Measurements from ENCODE around the gene GHRL. TPM values are rescaled to one million over a fixed set of nuclear protein-coding genes. Genes with fewer than 3 reads are reported as not detected.

GHRL gene
- total RNA-seq, 4 donors from 2014 or later = 0.55 to 8.2 TPM; not detected in 2

DNA sequence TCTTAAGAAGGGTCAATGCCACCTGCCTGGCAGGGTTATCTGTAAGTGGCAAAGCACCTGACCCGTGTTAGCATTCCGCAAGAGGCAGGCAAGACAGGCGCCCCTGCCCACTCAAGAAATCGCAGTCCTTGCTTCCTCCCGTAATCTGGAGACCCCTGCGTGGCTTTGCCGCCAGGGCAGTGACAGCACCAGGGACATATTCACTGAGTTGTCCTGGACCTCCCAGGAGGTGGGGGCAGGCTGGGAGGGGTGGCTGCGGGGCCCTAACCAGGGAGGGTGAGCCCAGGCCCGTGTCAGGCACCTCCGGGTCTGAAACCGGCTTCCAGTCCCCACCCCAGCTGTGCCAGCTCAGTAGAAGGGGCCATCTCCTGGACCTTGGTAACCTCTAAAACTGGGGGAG is 44.0 kb upstream of the GHRL start:
- Histone ChIP-seq H3K4me3 (no peak overlapping the region), H3K27me3 (no peaks in the 10 kb centered on the region), H3K27ac (no peak overlapping the region), H3K36me3 (no peaks in the 10 kb centered on the region), H3K4me1 (no peaks in the 10 kb centered on the region), H3K9me3 (no peaks in the 10 kb centered on the region)
- in situ Hi-C loops (cut with MboI; ENCODE audit: low pct_ligation_motif_present in 1 of 4, low pct_unique_long_range_greater_than_20kb in 1 of 4, low sequenced_read_pairs in 3 of 4) (loop anchor here in 1 of 4 donors (25.0 kb wide), 1 partner anchor 401 kb away; no protein-coding TSS in a partner anchor), intact Hi-C loops (cut with DNase I; ENCODE audit: low total_unique reads) (no loop called here)
- TF ChIP-seq, protein P1, sequence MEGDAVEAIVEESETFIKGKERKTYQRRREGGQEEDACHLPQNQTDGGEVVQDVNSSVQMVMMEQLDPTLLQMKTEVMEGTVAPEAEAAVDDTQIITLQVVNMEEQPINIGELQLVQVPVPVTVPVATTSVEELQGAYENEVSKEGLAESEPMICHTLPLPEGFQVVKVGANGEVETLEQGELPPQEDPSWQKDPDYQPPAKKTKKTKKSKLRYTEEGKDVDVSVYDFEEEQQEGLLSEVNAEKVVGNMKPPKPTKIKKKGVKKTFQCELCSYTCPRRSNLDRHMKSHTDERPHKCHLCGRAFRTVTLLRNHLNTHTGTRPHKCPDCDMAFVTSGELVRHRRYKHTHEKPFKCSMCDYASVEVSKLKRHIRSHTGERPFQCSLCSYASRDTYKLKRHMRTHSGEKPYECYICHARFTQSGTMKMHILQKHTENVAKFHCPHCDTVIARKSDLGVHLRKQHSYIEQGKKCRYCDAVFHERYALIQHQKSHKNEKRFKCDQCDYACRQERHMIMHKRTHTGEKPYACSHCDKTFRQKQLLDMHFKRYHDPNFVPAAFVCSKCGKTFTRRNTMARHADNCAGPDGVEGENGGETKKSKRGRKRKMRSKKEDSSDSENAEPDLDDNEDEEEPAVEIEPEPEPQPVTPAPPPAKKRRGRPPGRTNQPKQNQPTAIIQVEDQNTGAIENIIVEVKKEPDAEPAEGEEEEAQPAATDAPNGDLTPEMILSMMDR (IDR thresholded peaks at IDR 0.05) = no peak
- no peak for TF ChIP-seq POLR2A (IDR thresholded peaks at IDR 0.05)
- WGBS, 2 donors (ENCODE audit: low coverage in 1 of 2) = 94% methylated on average over 11 of the region's 11 CpGs; no CpG with 5 or more reads in 1 of the 2 donors
- DNase-seq = no peak

DNA sequence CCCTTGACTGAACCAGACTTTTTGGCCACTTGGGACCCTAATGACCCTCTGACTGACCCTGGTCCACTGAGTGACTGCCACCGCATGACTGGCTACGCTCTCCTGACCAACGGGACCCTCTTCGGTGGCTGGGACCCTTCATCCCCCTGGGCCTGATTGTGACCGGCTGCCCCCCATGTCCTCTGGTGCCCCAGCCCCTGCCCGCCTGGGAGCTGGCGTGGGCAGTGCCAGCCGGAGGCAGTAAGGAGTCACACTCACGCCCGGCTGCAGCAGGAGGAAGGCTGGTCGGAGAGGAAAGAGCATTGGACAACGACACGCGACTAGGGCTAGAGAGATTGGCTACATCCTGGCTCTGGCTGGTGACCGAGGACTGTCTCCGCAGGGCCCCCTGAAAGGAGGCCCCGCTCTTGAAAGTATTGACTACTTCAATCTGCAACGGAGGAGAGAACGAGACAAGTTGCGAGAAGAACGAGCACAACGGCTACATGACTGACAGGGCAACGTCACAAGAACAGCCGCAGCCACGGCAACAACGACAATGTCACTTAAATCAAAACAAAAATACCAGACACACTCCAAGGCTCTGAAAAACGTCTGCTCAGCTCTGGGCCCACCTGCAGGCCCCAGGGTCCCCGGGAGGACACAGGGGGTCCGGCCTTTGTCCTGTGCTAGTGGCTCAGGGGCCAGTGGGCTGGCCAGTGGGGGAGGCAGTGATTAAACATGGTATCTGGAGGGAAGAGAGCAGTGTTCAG is 43.3 kb upstream of the GHRL start:
- no peak overlapping the region for H3K4me3 ChIP-seq
- WGBS, 2 donors (ENCODE audit: low coverage in 1 of 2) = 84% methylated on average over 29 of the region's 29 CpGs; no CpG with 5 or more reads in 1 of the 2 donors
- intact Hi-C loops (cut with DNase I; ENCODE audit: low total_unique reads) = no loop called here
- H3K27ac ChIP-seq = no peak overlapping the region
- TF ChIP-seq POLR2A (IDR thresholded peaks at IDR 0.05) (no peak), POLR2AphosphoS5 (IDR thresholded peaks at IDR 0.05) (no peak), EP300 (IDR thresholded peaks at IDR 0.05; ENCODE audit: low read depth) (no peak)
- TF ChIP-seq, protein P1 (IDR thresholded peaks at IDR 0.05) = no peak
- H3K27me3 ChIP-seq = peaks cover 2% of the 10 kb centered on the region
- in situ Hi-C loops (cut with MboI; ENCODE audit: low pct_ligation_motif_present in 1 of 4, low pct_unique_long_range_greater_than_20kb in 1 of 4, low sequenced_read_pairs in 3 of 4) = loop anchor here in 1 of 4 donors (25.0 kb wide), 1 partner anchor 401 kb away; no protein-coding TSS in a partner anchor
- no peaks in the 10 kb centered on the region for H3K9me3 ChIP-seq
- H3K4me1 ChIP-seq = no peaks in the 10 kb centered on the region
- no peaks in the 10 kb centered on the region for H3K36me3 ChIP-seq
- DNase-seq = no peak

DNA sequence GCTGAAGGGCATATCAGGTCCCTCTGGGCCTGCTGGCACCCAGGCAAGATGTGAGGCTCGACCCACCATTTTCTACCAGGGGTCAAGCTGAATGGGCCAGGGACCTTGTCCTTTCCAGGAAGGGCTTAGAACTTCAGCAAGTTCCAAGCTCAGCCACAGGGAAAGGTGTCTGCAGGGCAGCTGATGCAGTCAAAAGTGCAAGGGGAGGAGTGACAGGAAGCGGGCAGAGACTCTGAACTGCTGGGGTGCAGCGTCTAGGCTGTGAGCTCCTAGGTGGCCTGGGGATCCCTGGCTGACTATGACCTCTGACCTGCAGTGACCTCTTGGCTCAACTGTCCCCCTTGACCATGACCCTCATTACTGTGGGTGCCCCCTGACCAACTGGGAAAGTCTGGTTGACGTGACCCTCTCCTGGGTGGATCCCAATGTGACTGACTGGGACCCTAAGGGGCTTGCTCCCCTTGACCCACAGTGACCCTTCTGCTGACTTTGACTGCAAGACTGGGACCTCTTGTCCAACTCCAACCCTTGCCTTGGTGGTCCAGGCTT is 42.5 kb upstream of the GHRL start:
- H3K4me3 ChIP-seq = no peak overlapping the region
- H3K4me1 ChIP-seq = no peaks in the 10 kb centered on the region
- TF ChIP-seq EP300 (IDR thresholded peaks at IDR 0.05; ENCODE audit: low read depth) (no peak), POLR2A (IDR thresholded peaks at IDR 0.05) (no peak), POLR2AphosphoS5 (IDR thresholded peaks at IDR 0.05) (no peak)
- TF ChIP-seq, protein P1 (IDR thresholded peaks at IDR 0.05) = no peak
- WGBS, 2 donors (ENCODE audit: low coverage in 1 of 2) = 88% methylated on average over 4 of the region's 4 CpGs; no CpG with 5 or more reads in 1 of the 2 donors
- peaks cover 10% of the 10 kb centered on the region for H3K27me3 ChIP-seq
- H3K36me3 ChIP-seq = no peaks in the 10 kb centered on the region
- in situ Hi-C loops (cut with MboI; ENCODE audit: low pct_ligation_motif_present in 1 of 4, low pct_unique_long_range_greater_than_20kb in 1 of 4, low sequenced_read_pairs in 3 of 4) = loop anchor here in 1 of 4 donors (25.0 kb wide), 1 partner anchor 402 kb away; no protein-coding TSS in a partner anchor
- H3K9me3 ChIP-seq = no peaks in the 10 kb centered on the region
- no peak for DNase-seq
- intact Hi-C loops (cut with DNase I; ENCODE audit: low total_unique reads) = no loop called here
- no peak overlapping the region for H3K27ac ChIP-seq

DNA sequence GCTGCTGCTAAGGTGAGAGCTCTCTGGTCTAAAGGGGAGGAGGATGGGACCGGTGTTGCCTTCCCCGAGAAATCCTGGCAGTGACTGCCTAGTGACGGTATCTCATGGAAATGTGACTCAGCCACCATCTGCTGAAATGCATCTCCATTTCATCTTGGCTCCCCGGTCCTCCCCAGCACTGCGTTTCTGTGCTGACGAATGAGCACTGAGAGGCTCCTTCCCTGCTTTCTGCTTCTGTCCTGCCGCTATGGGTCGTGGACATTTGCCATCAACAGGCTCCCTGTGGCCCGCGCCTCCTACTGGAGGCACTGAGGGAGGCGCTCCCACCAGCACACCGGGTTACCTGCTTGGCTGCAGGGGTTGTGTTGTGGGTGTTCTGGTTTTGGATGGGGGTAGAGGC is 41.7 kb upstream of the GHRL start:
- Histone ChIP-seq H3K36me3 (no peaks in the 10 kb centered on the region), H3K4me1 (no peaks in the 10 kb centered on the region), H3K9me3 (no peaks in the 10 kb centered on the region), H3K27me3 (peaks cover 18% of the 10 kb centered on the region), H3K27ac (no peak overlapping the region), H3K4me3 (no peak overlapping the region)
- no peak for DNase-seq
- WGBS, 2 donors (ENCODE audit: low coverage in 1 of 2) = 79% methylated on average over 12 of the region's 12 CpGs; no CpG with 5 or more reads in 1 of the 2 donors
- in situ Hi-C loops (cut with MboI; ENCODE audit: low pct_ligation_motif_present in 1 of 4, low pct_unique_long_range_greater_than_20kb in 1 of 4, low sequenced_read_pairs in 3 of 4) = loop anchor here in 1 of 4 donors (25.0 kb wide), 1 partner anchor 403 kb away; no protein-coding TSS in a partner anchor
- no peak for TF ChIP-seq EP300 (IDR thresholded peaks at IDR 0.05; ENCODE audit: low read depth)
- TF ChIP-seq POLR2A (IDR thresholded peaks at IDR 0.05) = no peak
- no peak for TF ChIP-seq POLR2AphosphoS5 (IDR thresholded peaks at IDR 0.05)
- TF ChIP-seq, protein P1 (IDR thresholded peaks at IDR 0.05) = no peak
- intact Hi-C loops (cut with DNase I; ENCODE audit: low total_unique reads) = no loop called here
